Measurements from ENCODE around the gene UBE2M.
"Not testable (repeated sequence)": the region's sequence is repeated elsewhere in the genome, so short reads cannot be mapped to it uniquely, and the experiment has no call there.

UBE2M gene

GRCh38 chr19:58558066-58558622 lies at the start of gene UBE2M:
Gene UBE2M (minus strand): TSS chr19:58558611. CDS start chr19:58558381, 230 bp downstream.
- peak; percentile 59 for DNase-seq

- DNase-seq = not testable (repeated sequence)
Measured at GRCh38 chr19:58607213-58607612, 48.8 kb upstream of the UBE2M start.

- not testable (repeated sequence) for DNase-seq
Measured at GRCh38 chr19:58606251-58606896, 48.0 kb upstream of the UBE2M start.

- no peak for DNase-seq
Measured at GRCh38 chr19:58586133-58586765, 27.8 kb upstream of the UBE2M start.

- DNase-seq = no peak
Measured at GRCh38 chr19:58585442-58586132, 27.2 kb upstream of the UBE2M start.

GRCh38 chr19:58584498-58585441 lies 26.4 kb upstream of the UBE2M start:
- no peak for DNase-seq

- no peak for DNase-seq
Measured at GRCh38 chr19:58582985-58583384, 24.6 kb upstream of the UBE2M start.

GRCh38 chr19:58581227-58582141 lies 23.1 kb upstream of the UBE2M start:
- DNase-seq = peak; percentile 91

- no peak for DNase-seq
Measured at GRCh38 chr19:58579473-58580142, 21.2 kb upstream of the UBE2M start.

- DNase-seq = peak; percentile 16
Measured at GRCh38 chr19:58578012-58578925, 19.9 kb upstream of the UBE2M start.

- DNase-seq = not testable (repeated sequence)
Measured at GRCh38 chr19:58577581-58577980, 19.2 kb upstream of the UBE2M start.

GRCh38 chr19:58575183-58576041 lies 17.0 kb upstream of the UBE2M start:
- DNase-seq = peak; percentile 88

GRCh38 chr19:58573658-58574164 lies 15.3 kb upstream of the UBE2M start:
- DNase-seq = no peak

GRCh38 chr19:58572818-58573657 lies 14.6 kb upstream of the UBE2M start, which contains the start of gene MZF1:
Gene MZF1 (minus strand): TSS chr19:58573335. CDS start chr19:58571389, 1,946 bp downstream.
- peak; percentile 100 for DNase-seq

- DNase-seq = peak; percentile 32
Measured at GRCh38 chr19:58572026-58572817, 13.8 kb upstream of the UBE2M start.

GRCh38 chr19:58571575-58571947 lies 13.2 kb upstream of the UBE2M start:
- peak; percentile 15 for DNase-seq
